ENCODE data around the gene FOXP1.
A peak's percentile ranks its signal among the peaks of the same experiment; 100 is the strongest.
"Not testable (repeated sequence)": the region's sequence is repeated elsewhere in the genome, so short reads cannot be mapped to it uniquely, and the experiment has no call there.

FOXP1 gene

GRCh38 chr3:71560665-71561064 lies 22.9 kb downstream of the FOXP1 start:
- DNase-seq: no peak

GRCh38 chr3:71559578-71560162 lies 23.9 kb downstream of the FOXP1 start:
- DNase-seq: no peak

GRCh38 chr3:71559021-71559420 lies 24.5 kb downstream of the FOXP1 start:
- DNase-seq: no peak

GRCh38 chr3:71554649-71555048 lies 28.9 kb downstream of the FOXP1 start:
- DNase-seq: no peak

- no peak for DNase-seq
These were observed 32.1 kb downstream of the FOXP1 start for GRCh38 chr3:71551311-71551919.

- no peak for DNase-seq
These were observed 33.6 kb downstream of the FOXP1 start for GRCh38 chr3:71549951-71550350.

- DNase-seq: no peak
These were observed 34.7 kb downstream of the FOXP1 start for GRCh38 chr3:71548705-71549384.

GRCh38 chr3:71547249-71548198 lies 36.0 kb downstream of the FOXP1 start:
- DNase-seq: no peak

GRCh38 chr3:71546821-71547220 lies 36.7 kb downstream of the FOXP1 start:
- DNase-seq: no peak

- DNase-seq: no peak
These were observed 38.2 kb downstream of the FOXP1 start for GRCh38 chr3:71545330-71545729.

GRCh38 chr3:71543371-71544016 lies 40.0 kb downstream of the FOXP1 start:
- DNase-seq: no peak

GRCh38 chr3:71542521-71543370 lies 40.8 kb downstream of the FOXP1 start:
- peak; percentile 94 for DNase-seq

- no peak for DNase-seq
These were observed 42.2 kb downstream of the FOXP1 start for GRCh38 chr3:71541313-71541712.

- DNase-seq: peak; percentile 82
These were observed 46.3 kb downstream of the FOXP1 start for GRCh38 chr3:71537211-71537611.

- DNase-seq: no peak
These were observed 47.1 kb downstream of the FOXP1 start for GRCh38 chr3:71536376-71536965.

GRCh38 chr3:71533588-71533987 lies 49.9 kb downstream of the FOXP1 start:
- DNase-seq: no peak

- DNase-seq: no peak
These were observed 50.7 kb downstream of the FOXP1 start for GRCh38 chr3:71532639-71533395.

- no peak for DNase-seq
These were observed 52.5 kb downstream of the FOXP1 start for GRCh38 chr3:71530903-71531530.

GRCh38 chr3:71528816-71529215 lies 54.7 kb downstream of the FOXP1 start:
- no peak for DNase-seq

GRCh38 chr3:71526448-71526847 lies 57.1 kb downstream of the FOXP1 start:
- DNase-seq: not testable (repeated sequence)
